COLO668 (cell line): Measurements from ENCODE around the gene TUBGCP6.

Experiments used
- DNase-seq: peaks from one replicate; lab custom pipeline; 2025; ENCODE audit not compliant: unreplicated experiment; lab: John Stamatoyannopoulos, UW

Gene TUBGCP6

GRCh38 chr22:50264104-50264745 is 19.4 kb upstream of the TUBGCP6 start:
- no peak for DNase-seq

DNA sequence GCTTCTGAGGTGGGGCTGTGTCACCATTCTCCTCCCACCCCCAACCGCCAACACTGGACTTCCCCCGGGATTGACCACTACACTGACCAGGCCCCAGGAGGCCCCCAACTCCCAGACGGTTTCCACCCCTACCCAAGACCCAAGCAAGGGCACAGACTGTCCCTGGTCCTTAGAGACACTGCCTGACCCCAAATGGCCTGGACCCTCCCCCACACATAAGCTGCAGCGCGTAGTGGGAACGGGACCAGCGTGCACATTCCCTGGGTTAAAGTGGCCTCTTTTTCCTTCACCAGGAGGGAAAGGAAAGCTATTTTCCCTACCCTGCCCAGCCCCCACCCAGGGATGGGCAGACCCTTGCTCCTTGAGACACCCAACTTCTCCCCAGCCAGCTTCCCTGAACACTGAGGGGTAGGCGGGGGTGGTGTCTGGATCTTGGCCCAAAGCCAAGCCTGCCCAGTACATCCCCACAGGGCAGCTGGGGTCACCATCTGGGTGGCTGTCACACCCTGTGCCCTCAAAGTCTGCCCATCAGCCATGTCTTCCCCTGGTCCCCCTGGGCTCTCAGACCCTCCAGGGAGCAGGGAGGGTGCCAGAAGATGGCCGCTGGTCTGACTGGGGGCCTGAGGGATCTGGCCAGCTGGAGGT is 18.3 kb upstream of the TUBGCP6 start:
- no peak for DNase-seq

GRCh38 chr22:50262460-50262911 is 17.7 kb upstream of the TUBGCP6 start:
- peak; percentile 77 for DNase-seq

DNA sequence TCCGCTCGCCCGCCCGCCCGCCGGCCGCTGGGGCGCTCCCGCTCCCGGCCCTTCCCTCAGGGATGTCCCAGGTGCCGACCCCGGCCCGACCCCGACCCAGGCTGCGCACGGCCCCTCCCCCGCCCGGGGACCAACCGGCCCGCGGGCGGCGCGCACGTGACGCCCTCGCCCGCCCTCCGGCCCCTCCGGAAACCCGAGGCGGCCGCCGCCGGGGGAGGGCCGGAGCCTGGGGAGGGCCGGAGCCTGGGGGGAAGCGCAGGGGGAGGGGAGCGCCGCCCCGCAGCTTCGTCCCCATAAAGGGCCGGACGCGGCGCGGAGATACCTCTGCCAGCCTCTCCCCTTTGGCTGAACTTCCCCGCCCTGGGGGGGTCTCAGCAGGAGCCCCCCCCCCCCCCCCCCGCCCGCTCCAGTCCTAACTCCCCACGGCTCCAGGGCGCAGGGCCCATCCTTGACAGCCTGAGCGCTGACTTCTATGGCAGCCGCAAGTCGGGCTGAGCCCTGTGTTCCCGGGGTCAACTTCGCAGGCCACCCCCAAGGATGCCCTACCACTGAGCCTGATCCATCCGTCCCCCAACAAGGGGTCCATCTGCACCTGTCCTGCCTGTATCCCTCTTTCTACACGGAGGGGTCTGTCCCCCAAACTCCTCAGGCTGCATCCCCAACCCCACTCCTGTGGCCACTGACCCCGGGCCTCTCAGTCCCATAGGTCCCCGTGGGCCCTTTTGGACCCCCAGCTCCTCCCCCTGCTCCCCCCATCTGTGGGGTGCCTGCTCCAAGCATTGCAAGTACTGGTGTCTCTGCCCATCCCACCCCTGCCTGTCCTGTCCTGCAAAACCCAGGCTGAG is 17.0 kb upstream of the TUBGCP6 start, which contains the start of gene MAPK12:
Gene MAPK12, minus strand, starts transcription at position 69 of the 845 bp plus-strand sequence. CDS start 174 bp downstream, outside the sequence.
- peak; percentile 77 for DNase-seq

GRCh38 chr22:50260801-50261614 is 16.2 kb upstream of the TUBGCP6 start:
- peak; percentile 75 for DNase-seq

- peak; percentile 39 for DNase-seq
Observed at GRCh38 chr22:50260434-50260800, 15.6 kb upstream of the TUBGCP6 start.

DNA sequence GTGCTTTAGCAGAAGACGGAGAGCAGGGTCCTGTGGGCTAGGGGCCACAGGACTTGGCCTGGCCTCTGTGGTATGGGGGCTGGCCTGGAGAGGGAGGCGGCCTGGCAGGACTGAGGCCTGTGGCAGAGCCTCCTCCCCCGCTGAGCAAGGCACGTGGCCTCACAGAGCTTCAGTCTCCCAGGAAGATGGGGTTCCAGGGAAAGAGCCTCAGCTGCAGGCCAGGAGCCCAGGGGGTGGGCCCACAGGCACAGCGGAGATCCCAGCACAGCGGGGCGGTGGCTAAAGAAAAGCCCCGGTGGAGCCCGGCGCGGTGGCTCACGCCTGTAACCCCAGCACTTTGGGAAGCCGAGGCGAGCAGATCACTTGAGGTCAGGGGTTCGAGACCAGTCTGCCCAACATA is 14.5 kb upstream of the TUBGCP6 start:
- DNase-seq = no peak

DNA sequence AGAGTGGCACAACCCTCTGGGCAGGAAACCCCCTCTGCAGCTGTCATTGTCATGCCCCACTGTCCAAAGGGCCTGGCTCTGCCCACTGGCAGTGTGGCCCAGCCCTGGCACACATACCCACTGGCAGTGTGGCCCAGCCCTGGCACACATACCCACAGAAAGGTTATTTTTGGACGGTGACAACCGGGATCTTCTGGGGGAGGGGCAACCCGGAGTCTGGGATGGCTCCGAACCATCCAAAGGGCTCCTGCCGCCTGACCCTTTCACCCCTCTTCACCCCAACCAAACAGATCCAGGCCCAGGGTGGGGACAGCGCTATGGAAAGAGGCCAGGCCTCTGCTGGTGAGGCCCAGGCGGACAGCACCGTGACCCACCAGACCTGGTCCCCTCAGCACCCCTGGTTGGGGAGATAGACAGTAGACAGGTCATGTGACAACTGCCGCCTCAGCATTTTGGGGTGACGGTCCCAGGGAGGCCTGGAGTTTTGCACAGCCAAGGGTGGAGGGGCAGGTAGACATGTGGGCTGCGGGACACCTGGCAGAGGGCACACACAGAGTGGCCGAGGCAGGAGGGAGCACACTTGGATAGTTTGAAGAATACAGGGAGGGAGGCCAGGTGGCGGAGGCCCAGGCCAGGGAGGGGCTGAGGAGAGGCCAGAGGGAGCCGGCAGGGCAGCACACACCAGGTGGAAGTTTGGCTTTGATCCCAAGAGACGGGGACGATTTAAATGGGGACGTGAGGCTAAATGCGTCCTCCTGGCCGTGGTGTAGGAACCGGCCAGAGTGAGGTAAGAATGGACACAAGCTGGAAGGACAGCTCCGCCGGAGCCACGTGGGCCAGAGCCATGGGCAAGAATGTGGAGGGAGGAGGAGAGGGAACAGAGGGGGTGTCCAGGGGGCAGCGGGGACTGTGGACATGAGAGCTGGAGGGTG is 13.8 kb upstream of the TUBGCP6 start:
- DNase-seq = no peak

- DNase-seq = no peak
Observed at GRCh38 chr22:50257451-50258360, 12.9 kb upstream of the TUBGCP6 start.

GRCh38 chr22:50257041-50257440 is 12.2 kb upstream of the TUBGCP6 start:
- DNase-seq = peak; percentile 10

DNA sequence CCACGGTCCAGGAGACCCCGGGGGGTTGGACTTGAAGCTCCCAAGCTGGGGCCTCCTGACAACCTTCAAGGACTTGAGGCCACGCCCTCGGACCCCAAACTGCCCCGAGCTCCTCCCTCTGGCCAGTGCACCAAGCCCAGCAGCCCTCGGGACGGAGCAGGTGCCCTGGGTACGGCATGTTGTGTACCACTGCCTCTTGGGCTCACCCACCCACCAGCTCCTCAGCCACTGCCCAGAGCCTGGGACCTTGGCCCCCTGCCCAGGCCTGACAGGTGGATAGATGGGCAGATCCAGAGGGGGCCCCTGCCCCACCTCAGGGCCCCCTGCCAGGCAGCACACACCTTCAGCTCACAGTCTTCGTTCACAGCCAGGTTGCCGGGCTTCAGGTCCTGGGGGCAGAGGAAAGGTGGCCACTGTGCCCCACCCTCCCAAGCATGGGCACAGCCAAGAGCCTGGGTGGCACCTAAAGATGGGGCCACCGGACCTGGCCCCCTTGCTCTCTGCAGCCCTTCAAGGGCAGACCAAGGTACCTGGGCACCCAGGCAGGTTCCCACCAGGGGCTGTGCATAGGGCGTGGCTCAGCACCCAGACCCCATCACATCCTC is 11.5 kb upstream of the TUBGCP6 start:
- DNase-seq = no peak

DNA sequence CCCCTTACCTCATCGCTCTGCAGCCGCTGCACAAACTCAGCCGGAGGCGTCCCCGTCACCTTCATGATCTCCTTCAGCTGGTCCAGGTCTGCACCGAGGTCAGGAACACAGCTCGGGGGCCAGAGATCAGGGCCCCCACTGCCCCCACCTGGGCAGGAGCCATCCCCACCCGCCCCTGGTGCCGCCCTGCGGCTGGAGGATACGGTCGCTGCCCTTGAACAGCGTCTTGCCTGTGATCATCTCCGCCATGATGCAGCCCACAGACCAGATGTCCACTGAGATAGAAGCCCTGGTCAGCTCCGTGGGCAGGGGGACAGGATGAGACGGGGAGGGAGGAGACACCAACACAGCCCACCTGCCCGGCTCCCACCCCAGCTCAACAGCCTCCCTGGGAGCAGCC is 10.8 kb upstream of the TUBGCP6 start:
- DNase-seq = no peak

GRCh38 chr22:50255099-50255498 is 10.3 kb upstream of the TUBGCP6 start:
- DNase-seq = no peak

GRCh38 chr22:50253941-50254340 is 9.1 kb upstream of the TUBGCP6 start:
- no peak for DNase-seq

DNA sequence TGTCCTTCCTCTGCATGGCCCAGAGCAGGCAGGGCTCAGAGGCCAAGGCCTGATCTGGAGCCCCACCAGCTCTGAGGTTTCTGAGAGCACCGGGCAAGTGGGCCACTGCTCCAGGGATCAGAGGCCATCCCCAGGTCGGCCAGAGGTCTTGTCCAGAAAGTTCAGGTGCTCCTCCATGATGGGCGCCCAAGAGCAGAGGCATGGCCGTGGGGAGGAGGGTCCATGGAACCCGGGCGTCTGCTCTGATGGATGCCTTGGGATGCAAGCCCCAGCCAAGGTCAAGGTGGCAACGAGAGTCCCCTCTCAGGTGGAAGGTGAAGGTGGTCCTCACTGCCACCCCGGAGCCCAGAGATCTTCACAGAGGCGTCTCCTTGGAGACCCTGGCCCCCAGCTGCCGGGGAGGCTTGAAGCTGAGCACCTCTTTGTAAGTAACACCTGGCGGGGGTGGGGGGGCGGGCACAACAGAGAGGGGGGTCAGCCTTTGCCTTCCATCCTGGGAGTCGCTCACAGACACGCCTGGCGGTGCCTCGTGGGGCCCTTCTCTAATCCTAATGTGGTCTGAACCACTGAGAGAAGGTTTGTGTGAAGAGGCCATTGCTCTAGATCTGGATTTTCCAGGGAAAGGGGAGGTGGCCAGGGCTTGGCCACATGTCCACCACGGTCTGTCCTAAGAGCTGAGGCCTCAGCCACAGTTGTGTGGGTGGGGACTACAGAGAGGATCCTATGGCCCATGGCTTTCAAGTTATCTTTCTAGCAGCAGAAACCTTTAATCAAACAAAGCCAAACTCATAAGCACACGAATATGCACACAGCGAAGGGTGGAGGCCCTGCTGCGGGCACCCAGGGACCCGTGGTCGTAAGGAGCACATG is 8.5 kb upstream of the TUBGCP6 start:
- DNase-seq = no peak

- peak; percentile 78 for DNase-seq
Observed at GRCh38 chr22:50252082-50253045, 7.5 kb upstream of the TUBGCP6 start.
